ENCODE data around the gene COL6A1. TPM values are rescaled to one million over a fixed set of nuclear protein-coding genes. Genes with fewer than 3 reads are reported as not detected.

COL6A1 gene
- total RNA-seq, 1 donor from 2014 or later: 611 TPM

GRCh38 chr21:46001821-46002681 lies 20.5 kb downstream of the COL6A1 start:
- no peak overlapping the region for H3K27ac Mint-ChIP-seq
- TF ChIP-seq CTCF (IDR thresholded peaks at IDR 0.05; ENCODE audit: unreplicated experiment): no peak
- H3K4me3 Mint-ChIP-seq: no peak overlapping the region
- no peaks in the 10 kb centered on the region for H3K27me3 Mint-ChIP-seq (ENCODE audit: low read depth)
- DNase-seq (ENCODE audit: low spot score in 2 of 2, unreplicated experiment in 2 of 2): peak in 1 of 2 experiments; percentile 37
- no peaks in the 10 kb centered on the region for H3K4me1 Mint-ChIP-seq
- H3K9me3 Mint-ChIP-seq: no peaks in the 10 kb centered on the region
- peaks cover 9% of the 10 kb centered on the region for H3K36me3 Mint-ChIP-seq

GRCh38 chr21:46002841-46003574 lies 21.4 kb downstream of the COL6A1 start:
- H3K27ac Mint-ChIP-seq: no peak overlapping the region
- no peak overlapping the region for H3K4me3 Mint-ChIP-seq
- H3K9me3 Mint-ChIP-seq: no peaks in the 10 kb centered on the region
- no peaks in the 10 kb centered on the region for H3K27me3 Mint-ChIP-seq (ENCODE audit: low read depth)
- peak; percentile 19 to 34 for DNase-seq (ENCODE audit: low spot score in 2 of 2, unreplicated experiment in 2 of 2)
- no peaks in the 10 kb centered on the region for H3K4me1 Mint-ChIP-seq
- peaks cover 9% of the 10 kb centered on the region for H3K36me3 Mint-ChIP-seq
- no peak for TF ChIP-seq CTCF (IDR thresholded peaks at IDR 0.05; ENCODE audit: unreplicated experiment)

GRCh38 chr21:46003575-46004007 lies 22.0 kb downstream of the COL6A1 start:
- Mint-ChIP-seq H3K4me1 (no peaks in the 10 kb centered on the region), H3K9me3 (no peaks in the 10 kb centered on the region), H3K27me3 (ENCODE audit: low read depth) (no peaks in the 10 kb centered on the region), H3K36me3 (peaks cover 8% of the 10 kb centered on the region), H3K4me3 (no peak overlapping the region), H3K27ac (no peak overlapping the region)
- DNase-seq (ENCODE audit: low spot score in 2 of 2, unreplicated experiment in 2 of 2): no peak
- TF ChIP-seq CTCF (IDR thresholded peaks at IDR 0.05; ENCODE audit: unreplicated experiment): no peak

GRCh38 chr21:46004168-46004861 lies 22.7 kb downstream of the COL6A1 start:
- Mint-ChIP-seq H3K27me3 (ENCODE audit: low read depth) (no peaks in the 10 kb centered on the region), H3K36me3 (peaks cover 8% of the 10 kb centered on the region), H3K9me3 (no peaks in the 10 kb centered on the region), H3K27ac (peak overlapping the region; percentile 66), H3K4me1 (no peaks in the 10 kb centered on the region), H3K4me3 (no peak overlapping the region)
- DNase-seq (ENCODE audit: low spot score in 2 of 2, unreplicated experiment in 2 of 2): peak in 1 of 2 experiments; percentile 35
- no peak for TF ChIP-seq CTCF (IDR thresholded peaks at IDR 0.05; ENCODE audit: unreplicated experiment)

- Mint-ChIP-seq H3K4me1 (peaks cover 4% of the 10 kb centered on the region), H3K36me3 (peaks cover 8% of the 10 kb centered on the region), H3K4me3 (no peak overlapping the region), H3K27ac (peak overlapping the region; percentile 57), H3K27me3 (ENCODE audit: low read depth) (no peaks in the 10 kb centered on the region), H3K9me3 (no peaks in the 10 kb centered on the region)
- no peak for TF ChIP-seq CTCF (IDR thresholded peaks at IDR 0.05; ENCODE audit: unreplicated experiment)
- DNase-seq (ENCODE audit: low spot score in 2 of 2, unreplicated experiment in 2 of 2): no peak
Observed at GRCh38 chr21:46005081-46005480, 23.5 kb downstream of the COL6A1 start.

Data from mesothelial cell of epicardium (in vitro differentiated cells).